Smooth muscle cell (in vitro differentiated cells): Measurements from ENCODE around the gene EMP2. TPM values are rescaled to one million over a fixed set of nuclear protein-coding genes. Genes with fewer than 3 reads are reported as not detected.
A peak's percentile ranks its signal among the peaks of the same experiment; 100 is the strongest.

ENCODE experiments used
- DNase-seq: peaks from one replicate; lab custom pipeline; 2025; ENCODE audit not compliant: unreplicated experiment; lab: John Stamatoyannopoulos, UW
- H2AFZ ChIP-seq: fragments of 200-600 bp; sonication (generic); 2 replicates; pipeline ENCODE4 v1.6.0; 2016; ENCODE audit warnings: antibody characterized with exemption, low read depth, mild to moderate bottlenecking
- H3F3A ChIP-seq: fragments of 200-600 bp; sonication (generic); 2 replicates; pipeline ENCODE4 v1.6.0; 2017; ENCODE audit warnings: antibody characterized with exemption, low read depth
- H3K27ac ChIP-seq: fragments of 200-600 bp; sonication (generic); 2 replicates; pipeline ENCODE4 v1.5.1; 2016; ENCODE audit warnings: low read depth, mild to moderate bottlenecking
- H3K27me3 ChIP-seq: fragments of 200-600 bp; sonication (generic); 2 replicates; pipeline ENCODE4 v1.6.1; 2016; ENCODE audit warnings: low read depth, mild to moderate bottlenecking
- H3K36me3 ChIP-seq: fragments of 200-600 bp; sonication (generic); 2 replicates; pipeline ENCODE4 v1.5.1; 2016; ENCODE audit warnings: low read depth
- H3K4me1 ChIP-seq: fragments of 200-600 bp; sonication (generic); 2 replicates; pipeline ENCODE4 v1.5.1; 2016; ENCODE audit warnings: low read depth
- H3K4me2 ChIP-seq: fragments of 200-600 bp; sonication (generic); 2 replicates; pipeline ENCODE4 v1.6.0; 2016; ENCODE audit warnings: mild to moderate bottlenecking
- H3K4me3 ChIP-seq: fragments of 200-600 bp; sonication (generic); 2 replicates; pipeline ENCODE4 v1.5.1; 2016; ENCODE audit warnings: mild to moderate bottlenecking
- H3K79me2 ChIP-seq: fragments of 200-600 bp; sonication (generic); 2 replicates; pipeline ENCODE4 v1.6.0; 2016; ENCODE audit warnings: low read depth, mild to moderate bottlenecking
- H3K9ac ChIP-seq: fragments of 200-600 bp; sonication (generic); 2 replicates; pipeline ENCODE4 v1.6.0; 2016; ENCODE audit warnings: low read depth
- H3K9me3 ChIP-seq: fragments of 200-600 bp; sonication (generic); replicated peaks from 2 replicates; pipeline ENCODE4 v1.5.1; 2016; ENCODE audit warnings: low read depth
- H4K20me1 ChIP-seq: fragments of 200-600 bp; sonication (generic); 2 replicates; pipeline ENCODE4 v1.6.0; 2016; ENCODE audit warnings: low read depth
- WGBS: methylation state at CpG from one replicate; pipeline ENCODE4 v1.1.7; 2016; ENCODE audit warnings: low lambda C conversion rate; 5-methylcytosine and 5-hydroxymethylcytosine counted together
- polyA plus RNA-seq: library from polyadenylated mRNA; unstranded; fragments of >200 nt; fragmentation: Nextera tagmentation; extraction: Ambion mirVana; gene quantifications from 2 replicates; pipeline ENCODE4 v1.2.1, GENCODE V29; 2016
- total RNA-seq: library from RNA; depleted of rRNA; stranded (reverse); fragments of >200 nt; gene quantifications from 2 replicates; pipeline ENCODE4 v1.2.3, GENCODE V29; 2014
- TF ChIP-seq, protein P1 (sequence below): fragments of 200-600 bp; sonication (generic); IDR thresholded peaks from 2 replicates; pipeline ENCODE4 v1.5.1; 2017; ENCODE audit warnings: borderline replicate concordance, mild to moderate bottlenecking, antibody characterized with exemption; ENCODE audit not compliant: insufficient read depth, poor library complexity, severe bottlenecking

The EMP2 gene
- total and polyA plus RNA-seq, 2 experiments from 2014 or later = 3.9 to 20.7 TPM

DNA sequence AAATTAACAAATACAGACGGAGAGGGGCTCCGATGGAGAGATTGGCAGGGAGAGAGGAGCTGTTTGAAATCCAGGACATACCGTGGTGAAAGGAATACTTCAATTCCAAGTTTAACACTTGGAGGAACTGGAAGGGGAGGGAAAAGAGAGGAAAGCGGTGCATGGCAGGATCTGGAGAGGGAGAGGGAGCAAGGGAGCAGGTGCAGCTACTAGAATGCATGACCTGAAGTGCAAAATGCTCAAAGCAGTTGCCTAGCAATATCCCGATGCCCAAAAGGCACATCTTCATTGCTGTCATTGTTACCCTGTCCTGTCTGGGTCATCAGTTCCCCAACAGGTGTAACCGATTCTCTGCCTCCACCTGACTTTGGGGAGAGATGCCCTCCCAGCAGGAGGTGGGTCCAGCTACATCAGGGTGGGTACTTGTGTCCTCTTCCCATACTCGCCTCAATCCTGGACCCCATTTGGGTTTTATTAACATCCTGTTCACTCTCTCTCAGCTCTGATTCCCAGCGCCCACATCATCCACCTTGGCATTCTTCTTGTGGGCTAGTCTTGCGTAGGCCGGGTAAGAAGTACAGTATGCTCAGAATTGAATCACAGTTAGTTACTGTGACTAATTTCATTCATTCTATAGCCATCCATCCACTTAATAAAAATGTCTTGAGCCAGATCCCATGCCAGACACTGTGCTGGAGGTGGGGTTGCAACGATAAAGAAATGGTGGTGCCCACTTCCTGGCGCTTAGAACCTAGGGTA lies 37.4 kb upstream of the EMP2 start:
- 85% methylated on average over 12 of the region's 12 CpGs for WGBS
- Histone ChIP-seq H3K27ac (no peak overlapping the region), H2AFZ (no peak overlapping the region), H3K4me1 (peaks cover 13% of the 10 kb centered on the region), H3K79me2 (no peaks in the 10 kb centered on the region), H4K20me1 (no peaks in the 10 kb centered on the region), H3K9ac (no peak overlapping the region), H3K4me2 (peak overlapping the region; percentile 68), H3K36me3 (no peaks in the 10 kb centered on the region), H3K9me3 (no peaks in the 10 kb centered on the region), H3K27me3 (no peaks in the 10 kb centered on the region), H3K4me3 (no peak overlapping the region), H3F3A (no peaks in the 10 kb centered on the region)
- no peak for DNase-seq
- TF ChIP-seq, protein P1, sequence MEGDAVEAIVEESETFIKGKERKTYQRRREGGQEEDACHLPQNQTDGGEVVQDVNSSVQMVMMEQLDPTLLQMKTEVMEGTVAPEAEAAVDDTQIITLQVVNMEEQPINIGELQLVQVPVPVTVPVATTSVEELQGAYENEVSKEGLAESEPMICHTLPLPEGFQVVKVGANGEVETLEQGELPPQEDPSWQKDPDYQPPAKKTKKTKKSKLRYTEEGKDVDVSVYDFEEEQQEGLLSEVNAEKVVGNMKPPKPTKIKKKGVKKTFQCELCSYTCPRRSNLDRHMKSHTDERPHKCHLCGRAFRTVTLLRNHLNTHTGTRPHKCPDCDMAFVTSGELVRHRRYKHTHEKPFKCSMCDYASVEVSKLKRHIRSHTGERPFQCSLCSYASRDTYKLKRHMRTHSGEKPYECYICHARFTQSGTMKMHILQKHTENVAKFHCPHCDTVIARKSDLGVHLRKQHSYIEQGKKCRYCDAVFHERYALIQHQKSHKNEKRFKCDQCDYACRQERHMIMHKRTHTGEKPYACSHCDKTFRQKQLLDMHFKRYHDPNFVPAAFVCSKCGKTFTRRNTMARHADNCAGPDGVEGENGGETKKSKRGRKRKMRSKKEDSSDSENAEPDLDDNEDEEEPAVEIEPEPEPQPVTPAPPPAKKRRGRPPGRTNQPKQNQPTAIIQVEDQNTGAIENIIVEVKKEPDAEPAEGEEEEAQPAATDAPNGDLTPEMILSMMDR = no peak

DNA sequence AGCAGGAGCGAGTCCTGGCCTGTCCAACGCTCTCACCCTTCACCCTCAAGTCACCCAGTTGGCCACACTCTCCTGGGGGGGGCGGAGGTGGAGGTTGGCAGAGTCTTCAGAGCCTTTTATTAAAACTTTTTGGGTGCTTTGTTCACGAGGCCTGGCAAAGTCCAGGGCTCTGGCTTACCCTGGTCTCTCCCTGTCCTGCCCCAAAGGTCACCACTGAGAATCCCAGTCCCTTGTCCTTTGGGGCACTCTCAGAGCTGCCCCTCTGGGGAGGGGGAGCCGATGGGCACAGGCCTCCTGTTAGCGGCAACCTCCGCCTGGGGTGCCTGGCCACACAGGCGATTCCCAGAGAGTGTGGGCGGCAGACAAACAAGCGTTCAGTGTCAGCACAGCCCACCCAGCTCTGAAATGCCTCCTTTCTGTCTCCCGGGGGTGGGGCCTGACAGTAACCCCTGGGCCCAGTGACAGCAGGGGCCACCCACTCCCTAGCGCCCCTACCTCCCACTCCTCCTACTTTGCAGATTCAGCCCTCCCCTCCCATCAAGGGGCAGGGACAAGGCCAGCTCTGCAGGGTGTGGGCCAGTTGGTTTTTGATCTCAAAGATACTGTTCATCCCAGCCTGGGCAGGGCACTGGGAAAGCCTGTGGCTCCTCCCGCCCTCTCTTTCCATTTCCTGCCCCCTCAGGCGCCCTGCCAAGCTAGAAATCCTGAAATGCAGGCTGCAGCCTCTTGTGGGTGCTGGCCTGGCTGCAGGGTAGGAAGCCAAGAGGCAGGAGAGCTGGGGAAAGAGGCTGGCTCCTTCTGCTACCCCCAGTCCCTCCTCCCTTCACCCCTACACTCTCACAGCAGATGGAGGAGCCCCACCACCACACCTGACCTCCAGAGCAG lies 36.6 kb upstream of the EMP2 start:
- peak overlapping the region; percentile 68 for H3K4me2 ChIP-seq

DNA sequence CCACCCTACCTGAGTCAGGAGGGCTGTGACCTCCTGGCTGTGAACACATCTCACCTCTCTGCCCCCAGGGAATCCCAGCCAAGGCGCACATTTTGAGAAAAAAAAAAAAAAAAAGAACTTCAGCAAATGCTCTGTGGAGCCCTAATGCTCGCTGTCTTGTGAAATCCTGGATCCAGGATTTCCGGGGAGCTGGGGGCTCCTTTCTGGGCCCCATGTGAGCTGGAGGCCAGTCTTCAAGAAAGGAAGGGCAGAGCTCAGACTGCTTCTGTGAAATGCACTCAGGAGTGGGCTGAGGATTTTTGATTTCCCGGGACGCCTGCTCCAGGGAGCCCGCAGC lies 36.0 kb upstream of the EMP2 start:
- TF ChIP-seq, protein P1 = no peak
- Histone ChIP-seq H4K20me1 (no peaks in the 10 kb centered on the region), H3K4me1 (peaks cover 13% of the 10 kb centered on the region), H3K27me3 (no peaks in the 10 kb centered on the region), H3K4me2 (peak overlapping the region; percentile 68), H3K9me3 (no peaks in the 10 kb centered on the region), H3F3A (no peaks in the 10 kb centered on the region), H3K9ac (no peak overlapping the region), H3K36me3 (no peaks in the 10 kb centered on the region), H3K27ac (no peak overlapping the region), H3K79me2 (no peaks in the 10 kb centered on the region), H2AFZ (peak overlapping the region; percentile 4), H3K4me3 (no peak overlapping the region)
- no peak for DNase-seq
- WGBS = 57% methylated on average over 6 of the region's 6 CpGs

More for the DNA sequence above, 36.6 kb upstream of the EMP2 start:
- Histone ChIP-seq H3K27me3 (no peaks in the 10 kb centered on the region), H3K9ac (no peak overlapping the region), H2AFZ (peak overlapping the region; percentile 4), H4K20me1 (no peaks in the 10 kb centered on the region), H3K4me3 (no peak overlapping the region), H3K4me1 (peaks cover 13% of the 10 kb centered on the region), H3K36me3 (no peaks in the 10 kb centered on the region), H3K27ac (no peak overlapping the region), H3K79me2 (no peaks in the 10 kb centered on the region), H3F3A (no peaks in the 10 kb centered on the region), H3K9me3 (no peaks in the 10 kb centered on the region)
- DNase-seq = peak; percentile 30
- WGBS = 24% methylated on average over 14 of the region's 14 CpGs
- TF ChIP-seq, protein P1 = no peak
